ENCODE data around the gene BABAM2. TPM values are rescaled to one million over a fixed set of nuclear protein-coding genes. Genes with fewer than 3 reads are reported as not detected.
A peak's percentile ranks its signal among the peaks of the same experiment; 100 is the strongest.

The BABAM2 gene
- total RNA-seq, 1 donor from 2014 or later, result 34.6 TPM

GRCh38 chr2:28271919-28272250, 381.4 kb downstream of the BABAM2 start:
- no peak for DNase-seq (ENCODE audit: low spot score)
- no peak overlapping the region for H3K4me3 ChIP-seq
- Mint-ChIP-seq H3K4me1 (peaks cover 23% of the 10 kb centered on the region), H3K27me3 (ENCODE audit: insufficient read depth, low read depth) (no peaks in the 10 kb centered on the region), H3K36me3 (peaks cover 4% of the 10 kb centered on the region), H3K9me3 (no peaks in the 10 kb centered on the region), H3K27ac (no peak overlapping the region), H3K4me3 (no peak overlapping the region)
- no peaks in the 10 kb centered on the region for H3K27me3 ChIP-seq
- H3K4me1 ChIP-seq, result peaks cover 13% of the 10 kb centered on the region
- H3K27ac ChIP-seq, result no peak overlapping the region
- no peaks in the 10 kb centered on the region for H3F3A ChIP-seq (ENCODE audit: low read depth)
- no peak overlapping the region for H2AFZ ChIP-seq (replicated peaks)
- no peaks in the 10 kb centered on the region for H3K9me3 ChIP-seq (ENCODE audit: low read depth)
- TF ChIP-seq CTCF (IDR thresholded peaks at IDR 0.05) (no peak), EZH2 (IDR thresholded peaks at IDR 0.05) (no peak), EZH2phosphoT487 (IDR thresholded peaks at IDR 0.05) (no peak)
- no peaks in the 10 kb centered on the region for H3K36me3 ChIP-seq
- H4K20me1 ChIP-seq (ENCODE audit: low read depth), result no peaks in the 10 kb centered on the region
- H3K79me2 ChIP-seq (ENCODE audit: low read depth), result no peaks in the 10 kb centered on the region
- no peak overlapping the region for H3K4me2 ChIP-seq
- H3K9ac ChIP-seq, result no peak overlapping the region

GRCh38 chr2:28273751-28274150, 383.2 kb downstream of the BABAM2 start:
- no peaks in the 10 kb centered on the region for H3K9me3 ChIP-seq (ENCODE audit: low read depth)
- no peak overlapping the region for H3K9ac ChIP-seq
- H3K27me3 Mint-ChIP-seq (ENCODE audit: insufficient read depth, low read depth), result no peaks in the 10 kb centered on the region
- H3K4me3 ChIP-seq, result no peak overlapping the region
- no peaks in the 10 kb centered on the region for H3K9me3 Mint-ChIP-seq
- H3K79me2 ChIP-seq (ENCODE audit: low read depth), result no peaks in the 10 kb centered on the region
- no peak overlapping the region for H3K27ac Mint-ChIP-seq
- H2AFZ ChIP-seq (replicated peaks), result no peak overlapping the region
- H3K4me3 Mint-ChIP-seq, result no peak overlapping the region
- H3K4me2 ChIP-seq, result no peak overlapping the region
- H3K4me1 Mint-ChIP-seq, result peaks cover 26% of the 10 kb centered on the region
- H3K27me3 ChIP-seq, result no peaks in the 10 kb centered on the region
- H3K4me1 ChIP-seq, result peaks cover 13% of the 10 kb centered on the region
- H3K36me3 ChIP-seq, result no peaks in the 10 kb centered on the region
- H4K20me1 ChIP-seq (ENCODE audit: low read depth), result no peaks in the 10 kb centered on the region
- H3K36me3 Mint-ChIP-seq, result peaks cover 4% of the 10 kb centered on the region
- no peak overlapping the region for H3K27ac ChIP-seq
- H3F3A ChIP-seq (ENCODE audit: low read depth), result no peaks in the 10 kb centered on the region
- TF ChIP-seq CTCF (IDR thresholded peaks at IDR 0.05) (no peak), EZH2phosphoT487 (IDR thresholded peaks at IDR 0.05) (no peak), EZH2 (IDR thresholded peaks at IDR 0.05) (no peak)
- no peak for DNase-seq (ENCODE audit: low spot score)

- Histone ChIP-seq H3K4me2 (no peak overlapping the region), H3K4me1 (peaks cover 8% of the 10 kb centered on the region), H3K27me3 (no peaks in the 10 kb centered on the region), H3K27ac (no peak overlapping the region), H3F3A (ENCODE audit: low read depth) (no peaks in the 10 kb centered on the region), H3K9ac (no peak overlapping the region), H4K20me1 (ENCODE audit: low read depth) (no peaks in the 10 kb centered on the region), H2AFZ (replicated peaks) (no peak overlapping the region), H3K9me3 (ENCODE audit: low read depth) (no peaks in the 10 kb centered on the region), H3K79me2 (ENCODE audit: low read depth) (no peaks in the 10 kb centered on the region), H3K4me3 (no peak overlapping the region), H3K36me3 (no peaks in the 10 kb centered on the region)
- Mint-ChIP-seq H3K27ac (no peak overlapping the region), H3K4me1 (peaks cover 26% of the 10 kb centered on the region), H3K36me3 (peaks cover 4% of the 10 kb centered on the region), H3K4me3 (no peak overlapping the region), H3K27me3 (ENCODE audit: insufficient read depth, low read depth) (no peaks in the 10 kb centered on the region), H3K9me3 (no peaks in the 10 kb centered on the region)
- no peak for TF ChIP-seq CTCF (IDR thresholded peaks at IDR 0.05)
- no peak for TF ChIP-seq EZH2 (IDR thresholded peaks at IDR 0.05)
- no peak for TF ChIP-seq EZH2phosphoT487 (IDR thresholded peaks at IDR 0.05)
- peak; percentile 23 for DNase-seq (ENCODE audit: low spot score)
Observed at GRCh38 chr2:28274911-28275685, 384.6 kb downstream of the BABAM2 start.

Measured in neural progenitor cell (in vitro differentiated cells).